IPS DF 6.9 (cell line): Measurements from ENCODE around the gene LPAR2.

Source experiments
- DNase-seq: peaks from one replicate; pipeline ENCODE4 v3.0.0-alpha.2; 2013; ENCODE audit warnings: low read depth, low spot score
- H3K27ac ChIP-seq: one replicate; pipeline ENCODE4 v1.5.1; 2013; ENCODE audit warnings: low read length, control low read depth
- H3K27me3 ChIP-seq: 2 replicates; pipeline ENCODE4 v1.6.1; 2013; ENCODE audit warnings: mild to moderate bottlenecking, low read length; ENCODE audit not compliant: control insufficient read depth, insufficient read depth
- H3K36me3 ChIP-seq: 2 replicates; pipeline ENCODE4 v1.6.1; 2013; ENCODE audit warnings: low read length; ENCODE audit not compliant: control insufficient read depth, insufficient read depth
- H3K4me1 ChIP-seq: 2 replicates; pipeline ENCODE4 v1.6.1; 2013; ENCODE audit warnings: low read length; ENCODE audit not compliant: control insufficient read depth, insufficient read depth
- H3K4me3 ChIP-seq: 2 replicates; pipeline ENCODE4 v1.5.1; 2013; ENCODE audit warnings: mild to moderate bottlenecking, low read length
- H3K9me3 ChIP-seq: 2 replicates; pipeline ENCODE4 v1.6.1; 2013; ENCODE audit warnings: low read length, inconsistent platforms; ENCODE audit not compliant: control insufficient read depth, insufficient read depth
- WGBS: extraction: QIAGEN DNeasy Blood & Tissue Kit; methylation state at CpG from one replicate; pipeline ENCODE4 v1.1.7; 2013; ENCODE audit warnings: mixed read lengths, missing lambda C conversion rate; ENCODE audit not compliant: insufficient read length, insufficient coverage; 5-methylcytosine and 5-hydroxymethylcytosine counted together

The LPAR2 gene

GRCh38 chr19:19643158-19644053 is 15.4 kb upstream of the LPAR2 start, which contains the start of gene GMIP:
Gene GMIP (minus strand): TSS chr19:19643657. CDS start chr19:19643529, 128 bp downstream.
- WGBS, result no CpG with 5 or more reads among the region's 50 CpGs
- DNase-seq, result no peak
- Histone ChIP-seq H3K4me1 (peaks cover 3% of the 10 kb centered on the region), H3K36me3 (peaks cover 27% of the 10 kb centered on the region), H3K4me3 (peak within 1 kb of the TSS; percentile 63), H3K9me3 (no peaks in the 10 kb centered on the region), H3K27me3 (no peaks in the 10 kb centered on the region), H3K27ac (no peak within 1 kb of the TSS)

GRCh38 chr19:19642506-19643157 is 14.6 kb upstream of the LPAR2 start:
- H3K27me3 ChIP-seq, result no peaks in the 10 kb centered on the region
- peak overlapping the region; percentile 63 for H3K4me3 ChIP-seq
- no peak overlapping the region for H3K27ac ChIP-seq
- peaks cover 5% of the 10 kb centered on the region for H3K4me1 ChIP-seq
- no peaks in the 10 kb centered on the region for H3K9me3 ChIP-seq
- peaks cover 27% of the 10 kb centered on the region for H3K36me3 ChIP-seq
- no peak for DNase-seq
- WGBS, result no CpG with 5 or more reads among the region's 16 CpGs

GRCh38 chr19:19637523-19638251 is 9.7 kb upstream of the LPAR2 start:
- peaks cover 6% of the 10 kb centered on the region for H3K4me1 ChIP-seq
- no peak overlapping the region for H3K27ac ChIP-seq
- no peaks in the 10 kb centered on the region for H3K9me3 ChIP-seq
- WGBS, result no CpG with 5 or more reads among the region's 53 CpGs
- no peak overlapping the region for H3K4me3 ChIP-seq
- H3K27me3 ChIP-seq, result no peaks in the 10 kb centered on the region
- peak; percentile 52 for DNase-seq
- H3K36me3 ChIP-seq, result peaks cover 14% of the 10 kb centered on the region

GRCh38 chr19:19637186-19637522 is 9.1 kb upstream of the LPAR2 start:
- no peak overlapping the region for H3K4me3 ChIP-seq

GRCh38 chr19:19636573-19637185 is 8.7 kb upstream of the LPAR2 start:
- Histone ChIP-seq H3K4me3 (no peak overlapping the region), H3K36me3 (peaks cover 15% of the 10 kb centered on the region), H3K27ac (no peak overlapping the region), H3K27me3 (no peaks in the 10 kb centered on the region), H3K9me3 (no peaks in the 10 kb centered on the region), H3K4me1 (peaks cover 3% of the 10 kb centered on the region; the same call in 1 of the 2 replicates)
- DNase-seq, result no peak
- WGBS, result no CpG with 5 or more reads among the region's 9 CpGs

More at GRCh38 chr19:19637186-19637522, 9.1 kb upstream of the LPAR2 start:
- Histone ChIP-seq H3K36me3 (peaks cover 15% of the 10 kb centered on the region), H3K4me1 (peaks cover 3% of the 10 kb centered on the region; the same call in 1 of the 2 replicates), H3K9me3 (no peaks in the 10 kb centered on the region), H3K27ac (no peak overlapping the region), H3K27me3 (no peaks in the 10 kb centered on the region)
- WGBS, result no CpG with 5 or more reads among the region's 27 CpGs
- DNase-seq, result no peak

- peaks cover 3% of the 10 kb centered on the region; the same call in 1 of the 2 replicates for H3K4me1 ChIP-seq
- H3K9me3 ChIP-seq, result no peaks in the 10 kb centered on the region
- no peak overlapping the region for H3K4me3 ChIP-seq
- H3K27ac ChIP-seq, result no peak overlapping the region
- DNase-seq, result no peak
- peaks cover 15% of the 10 kb centered on the region for H3K36me3 ChIP-seq
- no CpG with 5 or more reads among the region's 14 CpGs for WGBS
- no peaks in the 10 kb centered on the region for H3K27me3 ChIP-seq
Measured at GRCh38 chr19:19635313-19635702, 7.3 kb upstream of the LPAR2 start.

- Histone ChIP-seq H3K36me3 (peaks cover 15% of the 10 kb centered on the region), H3K27ac (no peak overlapping the region), H3K4me3 (no peak overlapping the region; the same call in 1 of the 2 replicates), H3K4me1 (peaks cover 3% of the 10 kb centered on the region; the same call in 1 of the 2 replicates), H3K9me3 (no peaks in the 10 kb centered on the region), H3K27me3 (no peaks in the 10 kb centered on the region)
- no CpG with 5 or more reads among the region's 36 CpGs for WGBS
- DNase-seq, result no peak
Measured at GRCh38 chr19:19634516-19635312, 6.7 kb upstream of the LPAR2 start.

- Histone ChIP-seq H3K27ac (no peak overlapping the region), H3K36me3 (peaks cover 15% of the 10 kb centered on the region), H3K9me3 (no peaks in the 10 kb centered on the region), H3K27me3 (no peaks in the 10 kb centered on the region), H3K4me1 (peaks cover 3% of the 10 kb centered on the region; the same call in 1 of the 2 replicates), H3K4me3 (no peak overlapping the region)
- no peak for DNase-seq
- no CpG with 5 or more reads among the region's 22 CpGs for WGBS
Measured at GRCh38 chr19:19633711-19634515, 5.9 kb upstream of the LPAR2 start.

GRCh38 chr19:19632661-19633060 is 4.6 kb upstream of the LPAR2 start:
- no peak overlapping the region for H3K27ac ChIP-seq
- H3K4me1 ChIP-seq, result peaks cover 1% of the 10 kb centered on the region; the same call in 1 of the 2 replicates
- no peak for DNase-seq
- H3K27me3 ChIP-seq, result no peaks in the 10 kb centered on the region
- H3K9me3 ChIP-seq, result no peaks in the 10 kb centered on the region
- peaks cover 15% of the 10 kb centered on the region for H3K36me3 ChIP-seq
- WGBS, result no CpG with 5 or more reads among the region's 5 CpGs
- no peak overlapping the region for H3K4me3 ChIP-seq
